Spleen (tissue), 11 donors: ENCODE measurements around the gene PLXNB2. TPM values are rescaled to one million over a fixed set of nuclear protein-coding genes. Genes with fewer than 3 reads are reported as not detected.

Experiments used
- DNase-seq: peaks from one replicate; pipeline ENCODE4 v3.0.0-alpha.2; 2020
- H3K27ac ChIP-seq, 8 donors: fragments of 200-600 bp; sonication (generic) in 7 of 8; 1 replicate in 4 of 8; 2 replicates in 4 of 8; pipeline versions ENCODE4 v1.5.0 to v1.8.0; 2016 to 2021; ENCODE audit warnings: inconsistent platforms in 4 of 8, mild to moderate bottlenecking in 4 of 8, moderate library complexity in 1 of 8
- H3K27me3 ChIP-seq, 7 donors: fragments of 200-600 bp; sonication (generic) in 6 of 7; replicated peaks in 1 of 7; 1 replicate in 4 of 7; 2 replicates in 3 of 7; pipeline versions ENCODE4 v1.5.0 to v1.8.0; 2016 to 2021; ENCODE audit warnings: inconsistent platforms in 3 of 7, mild to moderate bottlenecking in 1 of 7
- H3K36me3 ChIP-seq, 6 donors: fragments of 200-600 bp; sonication (generic) in 5 of 6; 1 replicate in 4 of 6; 2 replicates in 2 of 6; pipeline versions ENCODE4 v1.5.0 to v1.8.0; 2016 to 2021; ENCODE audit warnings: inconsistent platforms in 2 of 6
- H3K4me1 ChIP-seq, 6 donors: fragments of 200-600 bp; sonication (generic) in 5 of 6; 1 replicate in 3 of 6; 2 replicates in 3 of 6; pipeline versions ENCODE4 v1.5.0 to v1.8.0; 2016 to 2021; ENCODE audit warnings: inconsistent platforms in 3 of 6
- H3K4me3 ChIP-seq, 8 donors: fragments of 200-600 bp; sonication (generic) in 7 of 8; 1 replicate in 4 of 8; 2 replicates in 4 of 8; pipeline versions ENCODE4 v1.5.0 to v1.8.0; 2016 to 2021; ENCODE audit warnings: inconsistent platforms in 4 of 8, mild to moderate bottlenecking in 4 of 8, moderate library complexity in 2 of 8
- H3K9me3 ChIP-seq, 8 donors: fragments of 200-600 bp; sonication (generic) in 7 of 8; 1 replicate in 4 of 8; 2 replicates in 4 of 8; pipeline versions ENCODE4 v1.5.0 to v1.8.0; 2016 to 2021; ENCODE audit warnings: inconsistent platforms in 4 of 8
- CTCF ChIP-seq, 11 experiments: fragments of 200-600 bp in 7 of 11; fragments of 450-650 bp in 4 of 11; sonication (generic) in 4 of 11; IDR thresholded peaks in 8 of 11; conservative IDR thresholded peaks in 3 of 11; 1 replicate in 7 of 11; 2 replicates in 4 of 11; pipeline versions ENCODE4 v1.4.0 to v1.8.0; 2016 to 2021; ENCODE audit warnings: antibody characterized with exemption in 11 of 11, inconsistent platforms in 4 of 11, mild to moderate bottlenecking in 1 of 11
- POLR2A ChIP-seq, 3 donors: fragments of 450-650 bp; IDR thresholded peaks; one replicate each; pipeline ENCODE4 v1.5.1; 2017; ENCODE audit warnings: antibody characterized with exemption in 3 of 3, mild to moderate bottlenecking in 1 of 3
- POLR2AphosphoS5 ChIP-seq, 3 donors: sonication (generic); formaldehyde crosslinking; IDR thresholded peaks; one replicate each; pipeline ENCODE4 v1.5.1; 2017; ENCODE audit warnings: antibody characterized with exemption in 3 of 3
- WGBS, 5 donors: extraction: QIAGEN DNeasy Blood & Tissue Kit in 3 of 5; methylation state at CpG; one replicate each; pipeline versions ENCODE4 v1.1.5 to v1.1.7; 2013 to 2018; 5-methylcytosine and 5-hydroxymethylcytosine counted together
- intact Hi-C: fragments of 100-400 bp; cut with DNase I; formaldehyde crosslinking; loops from one replicate; pipeline ENCODE4 v1.15.0; 2023; ENCODE audit warnings: low total_unique reads
- polyA plus RNA-seq, 3 donors: library from polyadenylated mRNA; stranded (reverse); fragments of 200-250 nt; gene quantifications; one replicate each; pipeline ENCODE4 v1.2.1, GENCODE V29; 2013
- total RNA-seq, 7 donors: library from RNA; depleted of rRNA in 3 of 7; stranded (reverse); fragments of >200 nt in 3 of 7; fragmentation: NEBNext Ultra II Directional in 4 of 7; extraction: Animal tissue kit (Norgen Biotek cat#: 25700) in 4 of 7; gene quantifications; one replicate each; pipeline versions ENCODE4 v1.1.0 to v1.2.1, GENCODE V29; 2016 to 2021
- donor health status: healthy with polysubstance abuse.
- donor health status: DM: no; HTN: no; CAD: no; lungs with moderate emphysema.
- donor health status: DM: no; HTN: no; CAD: no.
- donor health status: Bipolar disorder and iron deficiency.
- donor health status: healthy.
- donor health status: DM: no; HTN: no; CAD: no.
- donor health status: DM: yes; HTN: yes; CAD: no.

The PLXNB2 gene
- total and polyA plus RNA-seq, 10 donors = 41.9 to 382 (median 242) TPM

GRCh38 chr22:50247748-50248147 is 59.7 kb downstream of the PLXNB2 start:
- no peak for DNase-seq
- intact Hi-C loops = loop anchor here (10.0 kb wide), 1 partner anchor 247 kb away; no protein-coding TSS in a partner anchor
- 48 to 74% (median 53%) methylated on average over 9 to 16 of the region's 16 CpGs for WGBS, 5 donors
- Histone ChIP-seq H3K4me3 (no peak overlapping the region), H3K27ac (peak overlapping the region in 2 of 8 donors; percentile 12 to 40), H3K36me3 (peaks cover 0 to 43% (median 16%) of the 10 kb centered on the region in 6 donors), H3K27me3 (no peaks in the 10 kb centered on the region), H3K4me1 (peaks cover 42 to 90% (median 81%) of the 10 kb centered on the region in 6 donors), H3K9me3 (no peaks in the 10 kb centered on the region)
- TF ChIP-seq POLR2AphosphoS5 (IDR thresholded peaks at IDR 0.05) (peak; percentile 31 to 63 (median 52)), POLR2A (IDR thresholded peaks at IDR 0.05) (no peak)

GRCh38 chr22:50246242-50247175 is 60.9 kb downstream of the PLXNB2 start:
- TF ChIP-seq POLR2AphosphoS5 (IDR thresholded peaks at IDR 0.05) (peak in 1 of 3 donors; percentile 35), POLR2A (IDR thresholded peaks at IDR 0.05) (no peak), CTCF (IDR thresholded peaks at IDR 0.05 in 8 of 11, conservative IDR thresholded peaks at IDR 0.05 in 3 of 11) (no peak)
- Histone ChIP-seq H3K4me3 (peak overlapping the region in 2 of 8 donors; percentile 87 to 94), H3K36me3 (peaks cover 0 to 43% (median 16%) of the 10 kb centered on the region in 6 donors), H3K27ac (peak overlapping the region in 1 of 8 donors; percentile 98), H3K27me3 (no peaks in the 10 kb centered on the region), H3K9me3 (no peaks in the 10 kb centered on the region), H3K4me1 (peaks cover 49 to 94% (median 86%) of the 10 kb centered on the region in 6 donors)
- DNase-seq = no peak
- 88 to 95% (median 91%) methylated on average over 10 to 20 of the region's 20 CpGs for WGBS, 5 donors
- intact Hi-C loops = loop anchor here (10.0 kb wide), 1 partner anchor 248 kb away; no protein-coding TSS in a partner anchor

- TF ChIP-seq POLR2A (IDR thresholded peaks at IDR 0.05) = peak in 1 of 3 donors; percentile 0
- no peak for TF ChIP-seq CTCF (IDR thresholded peaks at IDR 0.05 in 8 of 11, conservative IDR thresholded peaks at IDR 0.05 in 3 of 11)
- no peak for TF ChIP-seq POLR2AphosphoS5 (IDR thresholded peaks at IDR 0.05)
- 13 to 55% (median 19%) methylated on average over 7 to 53 of the region's 53 CpGs for WGBS, 5 donors
- no peaks in the 10 kb centered on the region for H3K9me3 ChIP-seq
- DNase-seq = peak; percentile 84
- peaks cover 0 to 46% (median 16%) of the 10 kb centered on the region in 6 donors for H3K36me3 ChIP-seq
- no peaks in the 10 kb centered on the region for H3K27me3 ChIP-seq
- intact Hi-C loops = loop anchor here (10.0 kb wide), 1 partner anchor 249 kb away; no protein-coding TSS in a partner anchor
- H3K27ac ChIP-seq = peak overlapping the region; percentile 82 to 98 (median 94)
- peak overlapping the region; percentile 79 to 96 (median 91) for H3K4me3 ChIP-seq
- H3K4me1 ChIP-seq = peaks cover 56 to 94% (median 87%) of the 10 kb centered on the region in 6 donors
These were observed 62.0 kb downstream of the PLXNB2 start for GRCh38 chr22:50245214-50246072.
